H1 (cell line): ENCODE measurements around the gene MROH7. TPM values are rescaled to one million over a fixed set of nuclear protein-coding genes. Genes with fewer than 3 reads are reported as not detected.

Source experiments
- CTCF ChIA-PET: fragments of 300-600 bp; sonication (Branson Sonifier 250); formaldehyde crosslinking; loops from one replicate; lab custom pipeline; 2021; ENCODE audit not compliant: partially characterized antibody; lab: Charles Lee
- POLR2A ChIA-PET: fragments of 300-600 bp; sonication (Branson Sonifier 250); formaldehyde crosslinking; loops from one replicate; lab custom pipeline; 2021; ENCODE audit warnings: inconsistent platforms; ENCODE audit not compliant: partially characterized antibody; lab: Charles Lee
- DNase-seq, 2 experiments: peaks; one replicate each; pipeline versions ENCODE4 v3.0.0 to v3.0.0-alpha.2; 2010 to 2022; ENCODE audit warnings: low spot score in 2 of 2, low read depth in 1 of 2, mixed read lengths in 1 of 2
- FAIRE-seq: peaks from 2 replicates; lab custom pipeline; 2011; peaks lifted over from hg19 to GRCh38; lab: Jason Lieb, UNC
- H2AFZ ChIP-seq: 2 replicates; pipeline ENCODE4 v1.8.1; 2012; ENCODE audit warnings: low read length, inconsistent platforms
- H2AK5ac ChIP-seq: 2 replicates; pipeline ENCODE4 v1.6.1; 2013; ENCODE audit warnings: low read depth, low read length
- H2BK120ac ChIP-seq: replicated peaks from 2 replicates; pipeline ENCODE3; 2013; ENCODE audit warnings: low read depth, low read length, inconsistent platforms
- H2BK12ac ChIP-seq: 2 replicates; pipeline ENCODE4 v1.6.1; 2013; ENCODE audit warnings: low read depth, low read length
- H2BK15ac ChIP-seq: 2 replicates; pipeline ENCODE4 v1.6.1; 2013; ENCODE audit warnings: low read length
- H2BK20ac ChIP-seq: 2 replicates; pipeline ENCODE4 v1.6.1; 2013; ENCODE audit warnings: low read length
- H2BK5ac ChIP-seq: 2 replicates; pipeline ENCODE4 v1.6.1; 2013; ENCODE audit warnings: low read depth, low read length
- H3K14ac ChIP-seq: 2 replicates; pipeline ENCODE4 v1.6.1; 2013; ENCODE audit warnings: inconsistent platforms; ENCODE audit not compliant: insufficient read length
- H3K18ac ChIP-seq: 2 replicates; pipeline ENCODE4 v1.6.1; 2013; ENCODE audit warnings: low read length; ENCODE audit errors: extremely low read depth
- H3K23ac ChIP-seq: 2 replicates; pipeline ENCODE4 v1.6.1; 2013; ENCODE audit warnings: inconsistent platforms; ENCODE audit not compliant: insufficient read length
- H3K23me2 ChIP-seq: 2 replicates; pipeline ENCODE4 v1.6.1; 2013; ENCODE audit warnings: low read depth, low read length
- H3K27ac ChIP-seq: 2 replicates; pipeline ENCODE4 v1.6.1; 2011; ENCODE audit warnings: low read depth, low read length, inconsistent platforms
- H3K27me3 ChIP-seq, 4 experiments: replicated peaks in 1 of 4; 1 replicate in 1 of 4; 2 replicates in 3 of 4; pipeline versions ENCODE4 v1.6.1 to v1.8.1; 2011 to 2013; ENCODE audit warnings: low read length in 3 of 4, mild to moderate bottlenecking in 3 of 4, inconsistent platforms in 2 of 4, mixed read lengths in 2 of 4, moderate library complexity in 1 of 4; ENCODE audit not compliant: control insufficient read depth in 3 of 4, insufficient read depth in 3 of 4; ENCODE audit errors: extremely low read depth in 1 of 4
- H3K36me3 ChIP-seq, 4 experiments: 2 replicates each; pipeline versions ENCODE4 v1.6.1 to v1.8.1; 2011 to 2013; ENCODE audit warnings: mild to moderate bottlenecking in 4 of 4, low read length in 3 of 4, moderate library complexity in 2 of 4, control low read depth in 1 of 4, inconsistent platforms in 1 of 4; ENCODE audit not compliant: insufficient read depth in 4 of 4, control insufficient read depth in 2 of 4
- H3K4ac ChIP-seq: replicated peaks from 2 replicates; pipeline ENCODE3; 2013; ENCODE audit warnings: low read length, low read depth, mixed read lengths, inconsistent platforms; ENCODE audit not compliant: insufficient read length
- H3K4me1 ChIP-seq, 4 experiments: replicated peaks in 1 of 4; 1 replicate in 1 of 4; 2 replicates in 3 of 4; pipeline versions ENCODE4 v1.6.1 to v1.8.1; 2011 to 2013; ENCODE audit warnings: low read length in 3 of 4, inconsistent platforms in 2 of 4, mixed read lengths in 1 of 4; ENCODE audit not compliant: insufficient read depth in 4 of 4, control insufficient read depth in 3 of 4
- H3K4me2 ChIP-seq, 2 experiments: 2 replicates each; pipeline versions ENCODE4 v1.6.1 to v1.8.1; 2011 to 2013; ENCODE audit warnings: low read depth in 2 of 2, low read length in 2 of 2, control low read depth in 1 of 2, inconsistent platforms in 1 of 2, mild to moderate bottlenecking in 1 of 2; ENCODE audit not compliant: insufficient read depth in 1 of 2
- H3K4me3 ChIP-seq, 4 experiments: fragments of 200-600, 300-600 bp in 1 of 4; sonication (generic), shearing (Covaris generic), sonication (Bioruptor Twin) in 1 of 4; 2 replicates each; pipeline versions ENCODE4 v1.5.1 to v1.8.1; 2011 to 2016; ENCODE audit warnings: low read length in 4 of 4, low read depth in 3 of 4, control low read depth in 2 of 4, inconsistent platforms in 2 of 4, mild to moderate bottlenecking in 2 of 4, mixed read lengths in 1 of 4, moderate library complexity in 1 of 4; ENCODE audit not compliant: insufficient read depth in 2 of 4; ENCODE audit errors: extremely low read depth in 1 of 4
- H3K56ac ChIP-seq: replicated peaks from 2 replicates; pipeline ENCODE3; 2013; ENCODE audit warnings: low read depth, mild to moderate bottlenecking, mixed read lengths, low read length, inconsistent platforms; ENCODE audit not compliant: insufficient read length
- H3K79me1 ChIP-seq: 2 replicates; pipeline ENCODE4 v1.6.1; 2013; ENCODE audit warnings: low read depth, low read length, control low read depth
- H3K79me2 ChIP-seq, 2 experiments: 2 replicates each; pipeline versions ENCODE4 v1.6.1 to v1.8.1; 2012 to 2013; ENCODE audit warnings: low read length in 2 of 2, mild to moderate bottlenecking in 2 of 2, inconsistent platforms in 1 of 2; ENCODE audit not compliant: insufficient read depth in 2 of 2, control insufficient read depth in 1 of 2
- H3K9ac ChIP-seq, 4 experiments: replicated peaks in 1 of 4; 1 replicate in 1 of 4; 2 replicates in 3 of 4; pipeline versions ENCODE4 v1.6.1 to v1.8.1; 2011 to 2013; ENCODE audit warnings: low read depth in 3 of 4, low read length in 3 of 4, control low read depth in 2 of 4, mild to moderate bottlenecking in 2 of 4, moderate library complexity in 2 of 4, inconsistent platforms in 1 of 4; ENCODE audit errors: extremely low read depth in 1 of 4
- H3K9me3 ChIP-seq, 2 experiments: 2 replicates each; pipeline versions ENCODE4 v1.6.1 to v1.8.1; 2012 to 2013; ENCODE audit warnings: mild to moderate bottlenecking in 2 of 2, moderate library complexity in 2 of 2, control low read depth in 1 of 2, inconsistent platforms in 1 of 2, low read depth in 1 of 2, low read length in 1 of 2, mixed read lengths in 1 of 2; ENCODE audit not compliant: insufficient read depth in 2 of 2
- H4K20me1 ChIP-seq, 2 experiments: replicated peaks in 1 of 2; 2 replicates each; pipeline versions ENCODE3 to v1.8.1; 2011 to 2013; ENCODE audit warnings: inconsistent platforms in 2 of 2, low read length in 2 of 2, mild to moderate bottlenecking in 1 of 2; ENCODE audit not compliant: insufficient read depth in 2 of 2, control insufficient read depth in 1 of 2
- H4K5ac ChIP-seq: 2 replicates; pipeline ENCODE4 v1.6.1; 2013; ENCODE audit warnings: low read length, low read depth, mixed read lengths, inconsistent platforms; ENCODE audit not compliant: insufficient read length
- H4K8ac ChIP-seq: 2 replicates; pipeline ENCODE4 v1.8.0; 2013; ENCODE audit warnings: mild to moderate bottlenecking, moderate library complexity, low read length, inconsistent platforms; ENCODE audit not compliant: insufficient read depth; ENCODE audit errors: extremely low read depth
- H4K91ac ChIP-seq: replicated peaks from 2 replicates; pipeline ENCODE3; 2013; ENCODE audit warnings: low read length, mixed read lengths, inconsistent platforms; ENCODE audit not compliant: insufficient read length
- FOSL1 ChIP-seq: IDR thresholded peaks from 2 replicates; pipeline ENCODE4 v1.6.1; 2011; ENCODE audit warnings: mild to moderate bottlenecking, low read depth, low read length, moderate library complexity; ENCODE audit not compliant: insufficient read depth
- NANOG ChIP-seq: IDR thresholded peaks from 2 replicates; pipeline ENCODE4 v1.6.1; 2011; ENCODE audit warnings: low read length, low read depth, mild to moderate bottlenecking, inconsistent platforms; ENCODE audit not compliant: insufficient read depth, poor library complexity, severe bottlenecking
- RBBP5 ChIP-seq: IDR thresholded peaks from 2 replicates; pipeline ENCODE4 v1.7.1; 2012; ENCODE audit warnings: low read depth, mild to moderate bottlenecking, inconsistent platforms, low read length, moderate library complexity, borderline replicate concordance
- TAF7 ChIP-seq: optimal IDR thresholded peaks from 2 replicates; pipeline ENCODE3; 2011; ENCODE audit warnings: low read depth, mild to moderate bottlenecking, inconsistent platforms, low read length, moderate library complexity, borderline replicate concordance
- WGBS, 2 experiments: shearing (Covaris generic) in 1 of 2; methylation state at CpG; one replicate each; pipeline versions ENCODE4 v1.1.6 to v1.1.7; 2013 to 2015; ENCODE audit warnings: low lambda C conversion rate in 2 of 2, mixed read lengths in 2 of 2, inconsistent platforms in 1 of 2, low coverage in 1 of 2, missing lambda C conversion rate in 1 of 2; ENCODE audit not compliant: insufficient replicate concordance in 2 of 2, insufficient coverage in 1 of 2, insufficient read length in 1 of 2; ENCODE audit errors: extremely low coverage in 1 of 2, missing lambda C conversion rate in 1 of 2; 5-methylcytosine and 5-hydroxymethylcytosine counted together
- polyA plus RNA-seq, 7 experiments: library from polyadenylated mRNA; depleted of rRNA in 3 of 7; stranded (reverse) in 5 of 7; unstranded in 2 of 7; fragments of >200 nt in 5 of 7; fragments of 200-250 nt in 2 of 7; gene quantifications; 1 replicate in 5 of 7; 2 replicates in 1 of 7; 4 replicates in 1 of 7; pipeline versions ENCODE4 v1.2.1 to v1.2.3, GENCODE V29; 2011 to 2013; ENCODE audit warnings: missing spikeins in 2 of 7, mixed read lengths in 2 of 7
- total RNA-seq: library from RNA; stranded (reverse); fragmentation: NEBNext Ultra II Directional; extraction: Animal tissue kit (Norgen Biotek cat#: 25700); gene quantifications from 2 replicates; pipeline ENCODE4 v1.2.1, GENCODE V29; 2021

MROH7 gene
- total and polyA plus RNA-seq, 2 of the 8 experiments (the other 6 are each of a cell fraction or from before 2014, with no cell fraction given), result 0.07 to 0.20 TPM

DNA sequence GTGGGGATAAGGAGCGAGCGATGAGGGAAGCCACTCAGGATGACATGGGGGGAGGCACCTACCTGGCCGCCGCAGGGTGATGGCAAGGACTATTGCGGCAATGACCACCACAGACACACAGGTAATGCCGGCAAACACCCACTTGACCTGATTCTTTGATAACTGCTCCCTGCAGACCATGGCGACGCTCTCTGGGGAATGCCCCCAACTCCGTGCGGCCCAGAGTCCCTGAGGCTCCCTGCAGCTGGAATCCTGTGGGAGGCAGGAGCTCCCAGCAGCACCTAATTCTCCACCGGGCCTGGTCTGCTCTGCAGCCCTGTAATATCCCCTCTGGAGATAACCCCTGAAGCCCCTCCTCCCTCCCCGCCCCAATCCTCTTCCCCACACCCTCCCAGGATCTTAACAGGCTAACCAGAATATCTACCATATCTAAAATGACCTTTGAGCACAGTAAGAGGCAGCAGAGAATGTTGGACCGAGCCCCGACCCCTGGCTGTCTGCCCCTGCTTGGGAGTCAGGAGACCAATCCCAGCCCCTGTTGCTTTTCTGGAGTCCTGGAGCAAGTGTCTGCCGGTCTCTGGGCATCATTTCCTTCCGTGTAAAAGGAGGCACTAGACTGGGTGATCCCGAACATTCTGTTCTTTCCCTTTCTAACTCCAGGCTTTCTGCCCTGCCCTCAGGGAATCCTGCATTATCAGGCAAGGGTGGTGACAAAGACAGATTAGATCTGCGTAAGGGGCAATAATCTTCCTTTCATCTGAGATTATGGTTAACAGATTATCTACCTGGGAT lies 18.2 kb upstream of the MROH7 start, which contains the start of gene FAM151A:
Gene FAM151A, minus strand, starts transcription at position 310 of the 792 bp plus-strand sequence. Its CDS starts 130 bp downstream, at position 180.
- ChIA-PET POLR2A (interaction anchor here (1.2 kb wide), 1 partner anchor 58 kb away, joined by 3 read pairs; no protein-coding TSS in a partner anchor), CTCF (interaction anchor here (0.6 to 0.7 kb wide), 2 partner anchors 58 to 168 kb away, joined by 3 read pairs; no protein-coding TSS in a partner anchor)
- no peak for FAIRE-seq

More for the DNA sequence above, 18.2 kb upstream of the MROH7 start, which contains the start of gene FAM151A:
- no peaks in the 10 kb centered on the region for H3K23me2 ChIP-seq
- H2BK15ac ChIP-seq, result no peak within 1 kb of the TSS
- H3K56ac ChIP-seq, result no peak within 1 kb of the TSS
- H3K9me3 ChIP-seq, result no peaks in the 10 kb centered on the region
- peaks cover 0 to 4% (median 2%) of the 10 kb centered on the region in 4 experiments; a peak in 4 of 7 replicates for H3K4me1 ChIP-seq
- H4K8ac ChIP-seq, result no peak within 1 kb of the TSS
- H3K4me3 ChIP-seq, result no peak within 1 kb of the TSS
- H4K20me1 ChIP-seq, result no peaks in the 10 kb centered on the region
- no peak within 1 kb of the TSS for H2BK20ac ChIP-seq
- H4K91ac ChIP-seq, result no peak within 1 kb of the TSS
- no peak within 1 kb of the TSS for H3K27ac ChIP-seq
- WGBS, 2 experiments, result 86% methylated on average over 17 of the region's 18 CpGs; no CpG with 5 or more reads in 1 of the 2 experiments
- H3K36me3 ChIP-seq, result no peaks in the 10 kb centered on the region
- no peaks in the 10 kb centered on the region for H3K79me2 ChIP-seq
- H3K27me3 ChIP-seq, result no peaks in the 10 kb centered on the region; a peak in 1 of 7 replicates
- TF ChIP-seq NANOG (no peak), RBBP5 (no peak), TAF7 (no peak), FOSL1 (no peak)
- H2BK12ac ChIP-seq, result no peak within 1 kb of the TSS
- H3K18ac ChIP-seq, result no peak within 1 kb of the TSS
- H3K79me1 ChIP-seq, result no peaks in the 10 kb centered on the region
- H3K23ac ChIP-seq, result no peak within 1 kb of the TSS
- H3K9ac ChIP-seq, result no peak within 1 kb of the TSS
- no peak within 1 kb of the TSS for H3K4ac ChIP-seq
- H3K4me2 ChIP-seq, result no peak within 1 kb of the TSS
- no peak for DNase-seq
- no peak within 1 kb of the TSS for H2BK120ac ChIP-seq
- no peak within 1 kb of the TSS for H3K14ac ChIP-seq
- H2BK5ac ChIP-seq, result no peak within 1 kb of the TSS
- H4K5ac ChIP-seq, result no peak within 1 kb of the TSS
- H2AFZ ChIP-seq, result no peak within 1 kb of the TSS
- no peak within 1 kb of the TSS for H2AK5ac ChIP-seq
